Cardiac fibroblast (primary cell): ENCODE data around the gene PTS.

ENCODE experiments used
- DNase-seq, 2 donors: peaks; one replicate each; pipeline versions ENCODE4 v3.0.0 to v3.0.0-alpha.2; 2010; ENCODE audit warnings: low read depth in 2 of 2
- H3K4me3 ChIP-seq, 2 donors: replicated peaks in 1 of 2; 1 replicate in 1 of 2; 2 replicates in 1 of 2; pipeline ENCODE4 v1.5.1; 2011; ENCODE audit warnings: low read depth in 2 of 2, low read length in 2 of 2, mild to moderate bottlenecking in 2 of 2, moderate library complexity in 1 of 2
- TF ChIP-seq, protein P1 (sequence below): IDR thresholded peaks from one replicate; pipeline ENCODE4 v1.5.1; 2011; ENCODE audit warnings: low read depth, mild to moderate bottlenecking, low read length, inconsistent platforms

PTS gene

DNA sequence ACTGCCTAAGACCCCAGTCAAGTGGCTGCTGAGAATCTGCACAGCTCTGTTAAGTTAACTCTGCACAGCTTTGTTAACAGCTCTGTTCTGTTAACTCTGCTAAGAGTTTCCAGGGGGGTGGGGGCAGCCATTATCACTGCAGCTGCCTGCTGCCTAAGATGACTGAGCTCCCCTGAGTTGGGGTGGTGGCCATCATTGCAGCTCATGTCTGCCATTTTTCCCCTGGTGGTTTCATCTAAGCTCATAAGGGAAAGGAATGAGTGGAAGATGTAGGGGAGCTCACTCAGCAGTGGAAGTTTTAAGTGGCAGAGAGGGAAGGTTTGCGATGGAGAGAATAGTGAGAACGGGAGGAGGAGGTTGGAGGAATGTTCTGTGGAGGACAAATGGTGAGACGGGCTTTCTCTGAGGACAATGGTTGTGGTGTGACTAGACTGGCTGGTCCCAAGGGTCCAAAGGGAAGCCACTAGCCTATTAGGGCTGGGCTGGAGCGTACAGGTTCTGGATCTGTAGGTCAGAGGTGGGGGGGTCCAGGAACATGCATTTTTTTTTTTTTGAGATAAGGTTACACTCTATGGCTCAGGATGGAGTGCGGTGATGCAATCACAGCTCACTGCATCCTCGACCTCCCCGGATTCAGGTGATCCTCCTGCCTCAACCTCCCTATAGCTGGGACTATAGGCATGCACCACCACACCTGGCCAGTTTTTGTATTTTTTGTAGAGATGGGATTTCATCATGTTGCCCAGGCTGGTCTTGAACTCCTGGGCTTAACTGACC, 48.0 kb downstream of the PTS start:
- TF ChIP-seq, protein P1, sequence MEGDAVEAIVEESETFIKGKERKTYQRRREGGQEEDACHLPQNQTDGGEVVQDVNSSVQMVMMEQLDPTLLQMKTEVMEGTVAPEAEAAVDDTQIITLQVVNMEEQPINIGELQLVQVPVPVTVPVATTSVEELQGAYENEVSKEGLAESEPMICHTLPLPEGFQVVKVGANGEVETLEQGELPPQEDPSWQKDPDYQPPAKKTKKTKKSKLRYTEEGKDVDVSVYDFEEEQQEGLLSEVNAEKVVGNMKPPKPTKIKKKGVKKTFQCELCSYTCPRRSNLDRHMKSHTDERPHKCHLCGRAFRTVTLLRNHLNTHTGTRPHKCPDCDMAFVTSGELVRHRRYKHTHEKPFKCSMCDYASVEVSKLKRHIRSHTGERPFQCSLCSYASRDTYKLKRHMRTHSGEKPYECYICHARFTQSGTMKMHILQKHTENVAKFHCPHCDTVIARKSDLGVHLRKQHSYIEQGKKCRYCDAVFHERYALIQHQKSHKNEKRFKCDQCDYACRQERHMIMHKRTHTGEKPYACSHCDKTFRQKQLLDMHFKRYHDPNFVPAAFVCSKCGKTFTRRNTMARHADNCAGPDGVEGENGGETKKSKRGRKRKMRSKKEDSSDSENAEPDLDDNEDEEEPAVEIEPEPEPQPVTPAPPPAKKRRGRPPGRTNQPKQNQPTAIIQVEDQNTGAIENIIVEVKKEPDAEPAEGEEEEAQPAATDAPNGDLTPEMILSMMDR = no peak
- no peak overlapping the region for H3K4me3 ChIP-seq
- no peak for DNase-seq

DNA sequence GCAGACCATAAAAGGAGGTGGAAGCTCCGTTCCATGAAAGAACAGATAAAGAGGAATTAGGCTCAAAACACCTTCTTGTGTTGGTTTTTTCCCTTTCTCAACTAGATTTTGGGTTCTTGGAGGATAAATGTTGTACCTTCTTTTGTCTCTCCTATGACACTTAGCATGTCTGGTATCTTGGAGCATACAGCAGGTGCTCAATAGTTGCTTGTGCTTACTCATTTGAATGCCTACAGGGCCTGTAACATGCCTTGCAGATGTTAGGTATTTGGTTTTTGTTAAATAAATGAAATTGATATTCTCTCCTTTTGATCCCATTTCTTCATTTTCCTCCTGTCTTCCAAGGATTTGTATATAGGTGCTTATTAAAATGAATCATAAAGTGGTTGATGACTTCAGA, 50.8 kb downstream of the PTS start:
- no peak for DNase-seq
- H3K4me3 ChIP-seq = no peak overlapping the region
- TF ChIP-seq, protein P1 = no peak

DNA sequence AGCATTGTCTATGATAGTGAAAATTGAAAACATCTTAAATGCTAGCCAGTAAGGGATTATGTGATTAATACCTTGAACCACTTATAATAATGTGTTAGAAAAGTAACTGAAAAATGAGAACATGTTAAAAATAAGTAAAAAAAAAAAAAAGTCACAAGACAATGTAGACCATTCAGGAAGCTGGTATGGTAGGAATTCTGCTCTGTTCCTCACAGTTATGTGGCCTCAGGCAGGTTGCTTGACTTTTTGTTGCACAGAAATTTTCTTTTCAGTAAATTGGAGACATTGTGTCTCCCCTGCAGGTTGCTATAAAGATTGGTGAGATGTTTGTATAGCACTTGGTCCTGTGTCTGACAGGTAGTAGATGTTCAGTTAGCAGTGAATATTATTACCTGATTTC, 51.7 kb downstream of the PTS start:
- TF ChIP-seq, protein P1 = no peak
- H3K4me3 ChIP-seq = no peak overlapping the region
- peak in 1 of 2 donors; percentile 18 for DNase-seq

DNA sequence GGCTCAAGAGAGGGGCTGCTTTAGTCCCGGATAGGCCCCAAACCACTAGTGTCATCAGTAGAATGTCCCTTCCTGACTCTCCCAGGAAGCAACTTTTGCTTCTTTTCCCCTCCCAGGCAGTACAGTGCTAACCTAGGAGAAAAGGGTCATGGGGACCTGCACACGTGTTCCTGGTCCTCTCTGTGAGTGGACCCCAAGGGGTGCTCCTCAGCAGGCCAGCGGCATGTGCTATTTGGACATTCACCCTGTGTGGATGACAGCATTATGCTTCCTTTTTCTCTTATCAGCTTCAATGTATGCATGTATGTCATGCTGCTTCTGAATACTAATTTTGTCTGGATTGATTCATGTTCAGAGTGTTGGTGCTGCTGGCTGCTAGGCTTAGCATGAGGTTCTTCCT, 52.6 kb downstream of the PTS start:
- no peak for DNase-seq
- TF ChIP-seq, protein P1 = no peak
- no peak overlapping the region for H3K4me3 ChIP-seq

DNA sequence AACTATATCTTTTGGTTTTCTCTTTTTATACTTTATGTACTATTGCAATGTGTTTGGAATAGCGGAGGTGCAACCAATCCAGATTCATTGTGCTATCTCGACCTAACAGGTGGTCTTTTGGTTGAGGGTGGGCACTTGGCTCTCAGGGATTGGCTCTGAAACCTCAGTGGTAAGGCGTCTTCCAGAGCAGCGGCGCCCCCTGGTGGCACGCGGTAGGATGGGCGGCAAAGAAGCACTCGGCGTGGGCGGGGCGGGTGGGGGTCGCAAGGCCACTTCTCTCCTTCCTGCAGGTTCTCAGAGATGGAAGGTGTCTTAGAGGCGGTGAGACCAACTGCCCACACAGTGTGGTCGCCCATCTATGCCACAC, 53.7 kb downstream of the PTS start:
- TF ChIP-seq, protein P1 = peak; percentile 81
- H3K4me3 ChIP-seq = peak overlapping the region; percentile 30 to 44
- peak; percentile 62 to 69 for DNase-seq

DNA sequence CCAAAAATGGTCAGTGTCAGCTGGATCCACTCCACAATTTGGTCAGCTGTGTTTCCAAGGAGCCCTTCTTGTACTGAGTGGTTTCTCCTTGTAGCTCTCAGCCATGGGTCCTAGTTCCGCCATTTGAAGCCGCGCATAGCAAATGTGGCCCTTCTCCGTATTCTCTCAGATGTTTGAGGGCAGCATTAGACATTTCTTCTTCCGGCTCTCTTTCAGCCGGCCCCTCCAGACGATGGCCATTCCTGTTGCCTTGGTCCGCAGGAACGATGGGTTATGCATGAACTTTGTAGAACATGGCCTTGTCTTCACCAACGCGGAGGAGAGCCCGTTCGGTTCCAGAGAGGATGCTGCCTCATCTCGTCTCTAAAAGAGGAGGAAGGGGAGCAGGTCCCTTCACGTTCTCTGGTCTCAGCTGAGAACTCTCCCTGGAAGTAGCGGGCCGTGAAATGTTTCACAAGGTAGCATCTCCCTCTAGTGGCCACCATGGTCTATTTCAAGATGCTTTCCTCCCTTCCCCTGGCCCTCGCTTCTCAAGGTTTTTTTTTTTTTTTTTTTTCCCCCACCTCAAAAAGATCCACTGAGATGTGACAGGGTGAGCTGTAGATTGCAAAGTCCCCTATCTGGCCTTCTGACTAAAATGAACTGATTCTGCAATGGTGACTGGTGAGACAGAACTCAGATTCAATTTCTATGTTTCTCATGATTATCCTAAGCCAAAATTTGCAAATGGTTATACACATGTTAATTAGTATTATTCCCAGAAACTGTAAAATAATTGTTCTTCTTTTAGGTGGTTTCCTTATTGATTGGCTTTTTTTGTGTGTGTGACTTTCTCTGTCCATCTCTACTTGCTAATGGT, 54.3 kb downstream of the PTS start:
- H3K4me3 ChIP-seq = peak overlapping the region; percentile 30 to 44
- DNase-seq = peak; percentile 87 to 89
- TF ChIP-seq, protein P1 = peak; percentile 71
